HCT116 (cell line): ENCODE data around the gene DHX15. TPM values are rescaled to one million over a fixed set of nuclear protein-coding genes. Genes with fewer than 3 reads are reported as not detected.

Source experiments
- ATAC-seq: fragments of 200-7000 bp; cut with Tn5 transposase; 2 replicates; pipeline ENCODE4 v1.9.1; 2020; ENCODE audit warnings: mild to moderate bottlenecking, moderate library complexity
- BruUV-seq: library from RNA; stranded (reverse); fragments of 400-500 nt; replicated peaks from 2 replicates; lab custom pipeline; 2021; lab: Mats Ljungman, UMichigan
- CTCF ChIA-PET: fragments of 300-600 bp; sonication (Branson Sonifier 250); formaldehyde crosslinking; loops from one replicate; lab custom pipeline; 2021; ENCODE audit warnings: antibody characterized with exemption; lab: Charles Lee
- POLR2A ChIA-PET: fragments of 300-600, 350-600 bp; sonication (Branson Sonifier 250); formaldehyde crosslinking; loops from one replicate; lab custom pipeline; 2021; ENCODE audit warnings: antibody characterized with exemption; lab: Charles Lee
- RAD21 ChIA-PET, 2 experiments: fragments of 300-600 bp; sonication (Branson Sonifier 250); formaldehyde crosslinking; loops; one replicate each; lab custom pipeline; 2023; ENCODE audit warnings: low total read pairs in 2 of 2; ENCODE audit not compliant: uncharacterized antibody in 2 of 2, unreplicated experiment in 2 of 2, low non-redundant PET in 1 of 2; lab: Charles Lee
- DNase-seq: peaks from one replicate; pipeline ENCODE4 v3.0.0-alpha.2; 2010; ENCODE audit warnings: low read depth, low spot score
- H2AFZ ChIP-seq: fragments of 200-600 bp; shearing (Covaris generic), sonication (generic); 2 replicates; pipeline ENCODE4 v1.6.1; 2017; ENCODE audit warnings: low read depth, mixed run types, mixed read lengths, antibody characterized with exemption, low read length; ENCODE audit not compliant: poor library complexity, severe bottlenecking
- H3K27ac ChIP-seq: 2 replicates; pipeline ENCODE4 v1.5.1; 2012; ENCODE audit warnings: low read depth, low read length
- H3K27me3 ChIP-seq: fragments of 200-600 bp; sonication (generic); 2 replicates; pipeline ENCODE4 v1.6.1; 2016; ENCODE audit warnings: mixed run types, low read length, mixed read lengths; ENCODE audit not compliant: insufficient read depth
- H3K36me3 ChIP-seq, 2 experiments: fragments of 200-500 bp in 1 of 2; fragments of 200-600 bp in 1 of 2; sonication (Bioruptor generic) in 1 of 2; sonication (generic) in 1 of 2; 2 replicates each; pipeline versions ENCODE4 v1.5.1 to v1.6.1; 2014 to 2016; ENCODE audit warnings: low read length in 2 of 2, inconsistent platforms in 1 of 2, mixed read lengths in 1 of 2, mixed run types in 1 of 2; ENCODE audit not compliant: insufficient read depth in 2 of 2, control insufficient read depth in 1 of 2
- H3K4me1 ChIP-seq, 2 experiments: fragments of 200-600 bp in 1 of 2; sonication (generic) in 1 of 2; 2 replicates each; pipeline versions ENCODE4 v1.5.1 to v1.6.1; 2012 to 2017; ENCODE audit warnings: low read length in 2 of 2, inconsistent platforms in 1 of 2, mild to moderate bottlenecking in 1 of 2, mixed read lengths in 1 of 2, mixed run types in 1 of 2, moderate library complexity in 1 of 2; ENCODE audit not compliant: insufficient read depth in 2 of 2, control insufficient read depth in 1 of 2
- H3K4me2 ChIP-seq: fragments of 200-600 bp; sonication (generic); 2 replicates; pipeline ENCODE4 v1.6.1; 2017; ENCODE audit warnings: mixed run types, low read length, mixed read lengths
- H3K4me3 ChIP-seq, 2 experiments: fragments of 200-600 bp in 1 of 2; sonication (generic) in 1 of 2; replicated peaks in 1 of 2; 2 replicates each; pipeline ENCODE4 v1.5.1; 2011 to 2016; ENCODE audit warnings: low read length in 2 of 2, control low read depth in 1 of 2, low read depth in 1 of 2, mild to moderate bottlenecking in 1 of 2, mixed read lengths in 1 of 2, mixed run types in 1 of 2
- H3K79me2 ChIP-seq: fragments of 200-600 bp; sonication (generic); 2 replicates; pipeline ENCODE4 v1.6.1; 2017; ENCODE audit warnings: mild to moderate bottlenecking, mixed run types, low read length, moderate library complexity, mixed read lengths; ENCODE audit not compliant: insufficient read depth
- H3K9ac ChIP-seq: fragments of 200-600 bp; sonication (generic); 2 replicates; pipeline ENCODE4 v1.6.1; 2016; ENCODE audit warnings: low read length, mixed read lengths
- H3K9me2 ChIP-seq: fragments of 200-600 bp; sonication (generic), shearing (Covaris generic); 2 replicates; pipeline ENCODE4 v1.6.1; 2017; ENCODE audit warnings: mixed run types, mild to moderate bottlenecking, moderate library complexity; ENCODE audit not compliant: insufficient read depth
- H3K9me3 ChIP-seq, 2 experiments: fragments of 200-500 bp in 1 of 2; fragments of 200-600 bp in 1 of 2; sonication (Bioruptor generic) in 1 of 2; sonication (generic) in 1 of 2; 2 replicates each; pipeline ENCODE4 v1.6.1; 2014 to 2017; ENCODE audit warnings: low read length in 2 of 2, mixed read lengths in 2 of 2, inconsistent platforms in 1 of 2, low read depth in 1 of 2, mild to moderate bottlenecking in 1 of 2, mixed run types in 1 of 2, moderate library complexity in 1 of 2; ENCODE audit not compliant: control insufficient read depth in 1 of 2, insufficient read depth in 1 of 2
- H4K20me1 ChIP-seq: fragments of 200-600 bp; sonication (generic), shearing (Covaris generic); 2 replicates; pipeline ENCODE4 v1.6.1; 2017; ENCODE audit warnings: mixed run types, mild to moderate bottlenecking, moderate library complexity; ENCODE audit not compliant: insufficient read depth
- CBX3 ChIP-seq: IDR thresholded peaks from 2 replicates; pipeline ENCODE4 v1.6.1; 2012; ENCODE audit warnings: low read depth
- CEBPB ChIP-seq: IDR thresholded peaks from 2 replicates; pipeline ENCODE4 v1.6.1; 2012; ENCODE audit warnings: low read depth
- EGR1 ChIP-seq: IDR thresholded peaks from 2 replicates; pipeline ENCODE4 v1.6.1; 2012; ENCODE audit warnings: low read depth
- ELF1 ChIP-seq: IDR thresholded peaks from 2 replicates; pipeline ENCODE4 v1.6.1; 2012; ENCODE audit warnings: low read depth, borderline replicate concordance
- EZH2 ChIP-seq: fragments of 200-600 bp; sonication (generic); IDR thresholded peaks from 2 replicates; pipeline ENCODE4 v1.6.1; 2017; ENCODE audit warnings: antibody characterized with exemption, mixed run types
- EZH2phosphoT487 ChIP-seq: fragments of 200-600 bp; IDR thresholded peaks from 2 replicates; pipeline ENCODE4 v1.6.1; 2018; ENCODE audit warnings: antibody characterized with exemption, borderline replicate concordance
- JUND ChIP-seq: IDR thresholded peaks from 2 replicates; pipeline ENCODE4 v1.6.1; 2012
- POLR2A ChIP-seq: IDR thresholded peaks from 2 replicates; pipeline ENCODE4 v1.7.0; 2011; ENCODE audit warnings: borderline replicate concordance; ENCODE audit not compliant: insufficient read depth, insufficient read length; ENCODE audit errors: extremely low read depth
- POLR2AphosphoS5 ChIP-seq: IDR thresholded peaks from 2 replicates; pipeline ENCODE4 v1.6.1; 2011; ENCODE audit warnings: mild to moderate bottlenecking, low read depth, low read length, moderate library complexity
- RAD21 ChIP-seq: IDR thresholded peaks from 2 replicates; pipeline ENCODE4 v1.6.1; 2012; ENCODE audit warnings: low read depth, mild to moderate bottlenecking
- SIN3A ChIP-seq: IDR thresholded peaks from 2 replicates; pipeline ENCODE4 v1.6.1; 2012; ENCODE audit warnings: low read depth
- SP1 ChIP-seq: IDR thresholded peaks from 2 replicates; pipeline ENCODE4 v1.6.1; 2012; ENCODE audit warnings: low read depth
- SRF ChIP-seq: IDR thresholded peaks from 2 replicates; pipeline ENCODE4 v1.6.1; 2012; ENCODE audit warnings: low read depth
- TCF7L2 ChIP-seq: IDR thresholded peaks from 2 replicates; pipeline ENCODE4 v1.7.0; 2011; ENCODE audit warnings: borderline replicate concordance, inconsistent platforms; ENCODE audit not compliant: insufficient read depth, insufficient read length; ENCODE audit errors: extremely low read depth
- ZNF274 ChIP-seq: fragments of 200-500 bp; sonication (Bioruptor generic); IDR thresholded peaks from 2 replicates; pipeline ENCODE4 v1.6.1; 2014; ENCODE audit warnings: mild to moderate bottlenecking, low read depth, low read length, inconsistent platforms
- intact Hi-C: fragments of 100-400 bp; cut with micrococcal nuclease; formaldehyde crosslinking; loops from 2 replicates; pipeline ENCODE4 v1.10.0; 2022
- total RNA-seq: library from RNA; stranded (reverse); gene quantifications from one replicate; pipeline ENCODE4 v1.2.1, GENCODE V29; 2021; ENCODE audit not compliant: unreplicated experiment
- TF ChIP-seq, protein P1 (sequence below): IDR thresholded peaks from 2 replicates; pipeline ENCODE4 v1.6.1; 2012
- TF ChIP-seq, protein P2 (sequence below): IDR thresholded peaks from 2 replicates; pipeline ENCODE4 v1.6.1; 2012; ENCODE audit warnings: low read depth
- TF ChIP-seq, protein P3 (sequence below): IDR thresholded peaks from 2 replicates; pipeline ENCODE4 v1.6.1; 2011; ENCODE audit warnings: mild to moderate bottlenecking, low read length, moderate library complexity; ENCODE audit not compliant: insufficient replicate concordance; ENCODE audit errors: extremely low read depth
- TF ChIP-seq, protein P4 (sequence below), 3 experiments: fragments of 200-600 bp in 1 of 3; sonication (generic) in 1 of 3; IDR thresholded peaks in 2 of 3; conservative IDR thresholded peaks in 1 of 3; 2 replicates each; pipeline ENCODE4 v1.5.1; 2012 to 2017; ENCODE audit warnings: low read depth in 2 of 3, low read length in 2 of 3, antibody characterized with exemption in 1 of 3, borderline replicate concordance in 1 of 3, control low read depth in 1 of 3, mild to moderate bottlenecking in 1 of 3, mixed read lengths in 1 of 3, mixed run types in 1 of 3, moderate library complexity in 1 of 3; ENCODE audit not compliant: insufficient read depth in 1 of 3
- TF ChIP-seq, protein P5 (sequence below): IDR thresholded peaks from 2 replicates; pipeline ENCODE4 v1.6.1; 2012

DHX15 gene
- total RNA-seq, 1 experiment from 2014 or later: 195 TPM

DNA sequence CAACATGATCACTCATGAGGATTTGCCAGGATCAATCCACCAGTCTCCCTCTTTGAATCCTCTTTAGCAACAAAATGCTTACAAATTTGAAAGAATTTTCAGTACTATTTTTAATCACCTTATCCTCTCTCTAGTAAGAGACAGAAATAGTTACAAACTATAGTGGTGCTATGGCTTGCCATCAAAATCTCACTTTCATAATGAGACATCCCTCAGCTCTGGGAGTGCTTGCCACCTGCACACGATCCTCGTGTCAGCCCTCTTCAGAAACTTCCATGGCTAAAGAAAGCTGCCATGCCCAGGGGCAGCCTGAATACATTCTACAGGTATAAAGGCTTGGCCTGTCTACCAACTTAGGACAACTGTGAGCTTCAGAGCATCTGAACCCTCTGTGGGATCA, 5.1 kb upstream of the DHX15 start:
- no peak overlapping the region for H3K27ac ChIP-seq
- no peaks in the 10 kb centered on the region for H3K27me3 ChIP-seq
- no peaks in the 10 kb centered on the region for H3K9me2 ChIP-seq
- TF ChIP-seq, protein P1, sequence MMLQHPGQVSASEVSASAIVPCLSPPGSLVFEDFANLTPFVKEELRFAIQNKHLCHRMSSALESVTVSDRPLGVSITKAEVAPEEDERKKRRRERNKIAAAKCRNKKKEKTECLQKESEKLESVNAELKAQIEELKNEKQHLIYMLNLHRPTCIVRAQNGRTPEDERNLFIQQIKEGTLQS: no peak
- TF ChIP-seq ZNF274 (no peak), EGR1 (no peak), EZH2 (no peak), SIN3A (no peak), JUND (no peak), SRF (no peak), TCF7L2 (no peak), POLR2AphosphoS5 (no peak), SP1 (no peak), CEBPB (no peak), POLR2A (no peak), ELF1 (no peak), CBX3 (no peak), EZH2phosphoT487 (no peak), RAD21 (no peak)
- TF ChIP-seq, protein P2, sequence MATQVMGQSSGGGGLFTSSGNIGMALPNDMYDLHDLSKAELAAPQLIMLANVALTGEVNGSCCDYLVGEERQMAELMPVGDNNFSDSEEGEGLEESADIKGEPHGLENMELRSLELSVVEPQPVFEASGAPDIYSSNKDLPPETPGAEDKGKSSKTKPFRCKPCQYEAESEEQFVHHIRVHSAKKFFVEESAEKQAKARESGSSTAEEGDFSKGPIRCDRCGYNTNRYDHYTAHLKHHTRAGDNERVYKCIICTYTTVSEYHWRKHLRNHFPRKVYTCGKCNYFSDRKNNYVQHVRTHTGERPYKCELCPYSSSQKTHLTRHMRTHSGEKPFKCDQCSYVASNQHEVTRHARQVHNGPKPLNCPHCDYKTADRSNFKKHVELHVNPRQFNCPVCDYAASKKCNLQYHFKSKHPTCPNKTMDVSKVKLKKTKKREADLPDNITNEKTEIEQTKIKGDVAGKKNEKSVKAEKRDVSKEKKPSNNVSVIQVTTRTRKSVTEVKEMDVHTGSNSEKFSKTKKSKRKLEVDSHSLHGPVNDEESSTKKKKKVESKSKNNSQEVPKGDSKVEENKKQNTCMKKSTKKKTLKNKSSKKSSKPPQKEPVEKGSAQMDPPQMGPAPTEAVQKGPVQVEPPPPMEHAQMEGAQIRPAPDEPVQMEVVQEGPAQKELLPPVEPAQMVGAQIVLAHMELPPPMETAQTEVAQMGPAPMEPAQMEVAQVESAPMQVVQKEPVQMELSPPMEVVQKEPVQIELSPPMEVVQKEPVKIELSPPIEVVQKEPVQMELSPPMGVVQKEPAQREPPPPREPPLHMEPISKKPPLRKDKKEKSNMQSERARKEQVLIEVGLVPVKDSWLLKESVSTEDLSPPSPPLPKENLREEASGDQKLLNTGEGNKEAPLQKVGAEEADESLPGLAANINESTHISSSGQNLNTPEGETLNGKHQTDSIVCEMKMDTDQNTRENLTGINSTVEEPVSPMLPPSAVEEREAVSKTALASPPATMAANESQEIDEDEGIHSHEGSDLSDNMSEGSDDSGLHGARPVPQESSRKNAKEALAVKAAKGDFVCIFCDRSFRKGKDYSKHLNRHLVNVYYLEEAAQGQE: no peak
- TF ChIP-seq, protein P3, sequence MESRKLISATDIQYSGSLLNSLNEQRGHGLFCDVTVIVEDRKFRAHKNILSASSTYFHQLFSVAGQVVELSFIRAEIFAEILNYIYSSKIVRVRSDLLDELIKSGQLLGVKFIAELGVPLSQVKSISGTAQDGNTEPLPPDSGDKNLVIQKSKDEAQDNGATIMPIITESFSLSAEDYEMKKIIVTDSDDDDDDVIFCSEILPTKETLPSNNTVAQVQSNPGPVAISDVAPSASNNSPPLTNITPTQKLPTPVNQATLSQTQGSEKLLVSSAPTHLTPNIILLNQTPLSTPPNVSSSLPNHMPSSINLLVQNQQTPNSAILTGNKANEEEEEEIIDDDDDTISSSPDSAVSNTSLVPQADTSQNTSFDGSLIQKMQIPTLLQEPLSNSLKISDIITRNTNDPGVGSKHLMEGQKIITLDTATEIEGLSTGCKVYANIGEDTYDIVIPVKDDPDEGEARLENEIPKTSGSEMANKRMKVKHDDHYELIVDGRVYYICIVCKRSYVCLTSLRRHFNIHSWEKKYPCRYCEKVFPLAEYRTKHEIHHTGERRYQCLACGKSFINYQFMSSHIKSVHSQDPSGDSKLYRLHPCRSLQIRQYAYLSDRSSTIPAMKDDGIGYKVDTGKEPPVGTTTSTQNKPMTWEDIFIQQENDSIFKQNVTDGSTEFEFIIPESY: no peak
- TF ChIP-seq, protein P4, sequence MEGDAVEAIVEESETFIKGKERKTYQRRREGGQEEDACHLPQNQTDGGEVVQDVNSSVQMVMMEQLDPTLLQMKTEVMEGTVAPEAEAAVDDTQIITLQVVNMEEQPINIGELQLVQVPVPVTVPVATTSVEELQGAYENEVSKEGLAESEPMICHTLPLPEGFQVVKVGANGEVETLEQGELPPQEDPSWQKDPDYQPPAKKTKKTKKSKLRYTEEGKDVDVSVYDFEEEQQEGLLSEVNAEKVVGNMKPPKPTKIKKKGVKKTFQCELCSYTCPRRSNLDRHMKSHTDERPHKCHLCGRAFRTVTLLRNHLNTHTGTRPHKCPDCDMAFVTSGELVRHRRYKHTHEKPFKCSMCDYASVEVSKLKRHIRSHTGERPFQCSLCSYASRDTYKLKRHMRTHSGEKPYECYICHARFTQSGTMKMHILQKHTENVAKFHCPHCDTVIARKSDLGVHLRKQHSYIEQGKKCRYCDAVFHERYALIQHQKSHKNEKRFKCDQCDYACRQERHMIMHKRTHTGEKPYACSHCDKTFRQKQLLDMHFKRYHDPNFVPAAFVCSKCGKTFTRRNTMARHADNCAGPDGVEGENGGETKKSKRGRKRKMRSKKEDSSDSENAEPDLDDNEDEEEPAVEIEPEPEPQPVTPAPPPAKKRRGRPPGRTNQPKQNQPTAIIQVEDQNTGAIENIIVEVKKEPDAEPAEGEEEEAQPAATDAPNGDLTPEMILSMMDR (IDR thresholded peaks at IDR 0.05 in 2 of 3, conservative IDR thresholded peaks at IDR 0.05 in 1 of 3; ENCODE audit: borderline replicate concordance in 1 of 3, insufficient read depth in 1 of 3, low read depth in 2 of 3, low read length in 2 of 3): no peak
- TF ChIP-seq, protein P5, sequence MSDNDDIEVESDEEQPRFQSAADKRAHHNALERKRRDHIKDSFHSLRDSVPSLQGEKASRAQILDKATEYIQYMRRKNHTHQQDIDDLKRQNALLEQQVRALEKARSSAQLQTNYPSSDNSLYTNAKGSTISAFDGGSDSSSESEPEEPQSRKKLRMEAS: no peak
- no TSS peak for BruUV-seq
- intact Hi-C loops: no loop called here
- RAD21 ChIA-PET: no interaction called here
- ATAC-seq (no peak), DNase-seq (no peak)
- no peaks in the 10 kb centered on the region for H3K36me3 ChIP-seq
- no peak overlapping the region for H2AFZ ChIP-seq
- CTCF ChIA-PET: no interaction called here
- no peak overlapping the region for H3K4me3 ChIP-seq
- no peak overlapping the region for H3K4me2 ChIP-seq
- POLR2A ChIA-PET: no interaction called here
- no peaks in the 10 kb centered on the region; the same call in 1 of the 2 replicates for H3K79me2 ChIP-seq
- H4K20me1 ChIP-seq: no peaks in the 10 kb centered on the region
- H3K4me1 ChIP-seq: peaks cover 0 to 11% of the 10 kb centered on the region in 2 experiments; a peak in 1 of 4 replicates
- H3K9me3 ChIP-seq: peaks cover 0 to 5% of the 10 kb centered on the region in 2 experiments; a peak in 1 of 4 replicates
- no peak overlapping the region for H3K9ac ChIP-seq
